Endothelial cell of umbilical vein (primary cell): ENCODE results near the gene AP2B1. TPM values are rescaled to one million over a fixed set of nuclear protein-coding genes. Genes with fewer than 3 reads are reported as not detected.
A peak's percentile ranks its signal among the peaks of the same experiment; 100 is the strongest.

Source experiments
- BruUV-seq: library from RNA; stranded (reverse); fragments of 400-500 nt; replicated peaks from 2 replicates; lab custom pipeline; 2021; lab: Mats Ljungman, UMichigan
- CTCF ChIA-PET: fragments of 300-600, 350-600 bp; sonication (Branson Sonifier 250); formaldehyde crosslinking; loops from one replicate; lab custom pipeline; 2021; ENCODE audit warnings: antibody characterized with exemption, inconsistent platforms; lab: Charles Lee
- POLR2A ChIA-PET: fragments of 300-600, 350-600 bp; sonication (Branson Sonifier 250); formaldehyde crosslinking; loops from one replicate; lab custom pipeline; 2021; ENCODE audit warnings: antibody characterized with exemption, inconsistent platforms; lab: Charles Lee
- DNase-seq: peaks from one replicate; pipeline ENCODE4 v3.0.0-alpha.2; 2011; ENCODE audit warnings: low read depth, low spot score
- FAIRE-seq: peaks from 2 replicates; lab custom pipeline; 2011; peaks lifted over from hg19 to GRCh38; lab: Jason Lieb, UNC
- H2AFZ ChIP-seq: 2 replicates; pipeline ENCODE4 v1.6.0; 2012; ENCODE audit warnings: low read depth, low read length, control low read depth, inconsistent platforms
- H3K27ac ChIP-seq: 2 replicates; pipeline ENCODE4 v1.5.1; 2011; ENCODE audit warnings: low read depth, mild to moderate bottlenecking, control low read depth, low read length, moderate library complexity; ENCODE audit not compliant: insufficient read depth
- H3K27me3 ChIP-seq, 2 experiments: 2 replicates each; pipeline versions ENCODE4 v1.6.0 to v1.6.1; 2011; ENCODE audit warnings: low read length in 2 of 2, mixed read lengths in 1 of 2; ENCODE audit not compliant: control insufficient read depth in 2 of 2, insufficient read depth in 2 of 2
- H3K36me3 ChIP-seq, 2 experiments: 2 replicates in 1 of 2; 3 replicates in 1 of 2; pipeline ENCODE4 v1.5.1; 2011; ENCODE audit warnings: low read length in 2 of 2, mild to moderate bottlenecking in 1 of 2, moderate library complexity in 1 of 2; ENCODE audit not compliant: control insufficient read depth in 2 of 2, insufficient read depth in 2 of 2; ENCODE audit errors: extremely low read depth in 1 of 2
- H3K4me1 ChIP-seq: 3 replicates; pipeline ENCODE4 v1.5.1; 2011; ENCODE audit warnings: mild to moderate bottlenecking, low read length; ENCODE audit not compliant: control insufficient read depth, insufficient read depth; ENCODE audit errors: extremely low read depth
- H3K4me2 ChIP-seq: 2 replicates; pipeline ENCODE4 v1.6.1; 2011; ENCODE audit warnings: low read length, control low read depth, mixed read lengths; ENCODE audit not compliant: insufficient read depth
- H3K4me3 ChIP-seq, 3 experiments: fragments of 200-600 bp in 1 of 3; sonication (generic), shearing (Covaris generic) in 1 of 3; replicated peaks in 1 of 3; 2 replicates each; pipeline ENCODE4 v1.5.1; 2011 to 2016; ENCODE audit warnings: control low read depth in 3 of 3, low read length in 3 of 3, mild to moderate bottlenecking in 2 of 3, inconsistent platforms in 1 of 3, low read depth in 1 of 3, moderate library complexity in 1 of 3; ENCODE audit not compliant: insufficient read depth in 1 of 3
- H3K79me2 ChIP-seq: 2 replicates; pipeline ENCODE4 v1.6.0; 2012; ENCODE audit warnings: low read length, inconsistent platforms; ENCODE audit not compliant: control insufficient read depth, insufficient read depth
- H3K9ac ChIP-seq: replicated peaks from 2 replicates; pipeline ENCODE3; 2011; ENCODE audit warnings: low read length, control low read depth; ENCODE audit not compliant: insufficient read depth; ENCODE audit errors: extremely low read depth
- H3K9me1 ChIP-seq: replicated peaks from 3 replicates; pipeline ENCODE4 v1.6.0; 2011; ENCODE audit warnings: mild to moderate bottlenecking, low read length; ENCODE audit not compliant: control insufficient read depth, insufficient read depth; ENCODE audit errors: extremely low read depth
- H3K9me3 ChIP-seq: replicated peaks from 2 replicates; pipeline ENCODE4 v1.5.1; 2012; ENCODE audit warnings: low read length, inconsistent platforms; ENCODE audit not compliant: control insufficient read depth, insufficient read depth
- H4K20me1 ChIP-seq: replicated peaks from 2 replicates; pipeline ENCODE3; 2011; ENCODE audit warnings: mild to moderate bottlenecking, low read length; ENCODE audit not compliant: control insufficient read depth, insufficient read depth; ENCODE audit errors: extremely low read depth
- FOS ChIP-seq: IDR thresholded peaks from 2 replicates; pipeline ENCODE4 v1.6.1; 2011; ENCODE audit warnings: mild to moderate bottlenecking, low read length, moderate library complexity, borderline replicate concordance; ENCODE audit not compliant: insufficient read depth
- POLR2A ChIP-seq: IDR thresholded peaks from 2 replicates; pipeline ENCODE4 v1.6.1; 2012; ENCODE audit warnings: low read depth, mild to moderate bottlenecking, control low read depth, low read length
- POLR2AphosphoS5 ChIP-seq: IDR thresholded peaks from 2 replicates; pipeline ENCODE4 v1.6.1; 2012; ENCODE audit warnings: low read depth, mild to moderate bottlenecking, control low read depth, low read length, moderate library complexity; ENCODE audit not compliant: insufficient read depth
- dilution Hi-C: fragments of 300-500 bp; cut with MboI; formaldehyde crosslinking; loops from one replicate; pipeline ENCODE4 v1.15.0; 2019; ENCODE audit warnings: low sequenced_read_pairs; ENCODE audit not compliant: extremely low pct_ligation_motif_present
- intact Hi-C: fragments of 100-400 bp; cut with micrococcal nuclease; formaldehyde crosslinking; loops from one replicate; pipeline ENCODE4 v1.10.0; 2022
- polyA plus RNA-seq, 4 experiments: library from polyadenylated mRNA; depleted of rRNA in 3 of 4; stranded (reverse) in 3 of 4; unstranded in 1 of 4; fragments of >200 nt; gene quantifications; 2 replicates each; pipeline versions ENCODE4 v1.2.1 to v1.2.3, GENCODE V29; 2011 to 2012; ENCODE audit warnings: missing spikeins in 1 of 4
- total RNA-seq: library from RNA; stranded (reverse); gene quantifications from 2 replicates; pipeline ENCODE4 v1.2.3, GENCODE V29; 2021
- TF ChIP-seq, protein P1 (sequence below), 2 donors: IDR thresholded peaks; 1 replicate in 1 of 2; 2 replicates in 1 of 2; pipeline ENCODE4 v1.5.1; 2011; ENCODE audit warnings: low read length in 2 of 2, mild to moderate bottlenecking in 2 of 2, moderate library complexity in 2 of 2, control low read depth in 1 of 2, inconsistent platforms in 1 of 2, low read depth in 1 of 2; ENCODE audit not compliant: insufficient read depth in 1 of 2; ENCODE audit errors: extremely low read depth in 1 of 2

The AP2B1 gene
- total and polyA plus RNA-seq, 2 donors (not counting 3 experiments of a cell fraction or from before 2014, with no cell fraction given), result 106 to 198 TPM

DNA sequence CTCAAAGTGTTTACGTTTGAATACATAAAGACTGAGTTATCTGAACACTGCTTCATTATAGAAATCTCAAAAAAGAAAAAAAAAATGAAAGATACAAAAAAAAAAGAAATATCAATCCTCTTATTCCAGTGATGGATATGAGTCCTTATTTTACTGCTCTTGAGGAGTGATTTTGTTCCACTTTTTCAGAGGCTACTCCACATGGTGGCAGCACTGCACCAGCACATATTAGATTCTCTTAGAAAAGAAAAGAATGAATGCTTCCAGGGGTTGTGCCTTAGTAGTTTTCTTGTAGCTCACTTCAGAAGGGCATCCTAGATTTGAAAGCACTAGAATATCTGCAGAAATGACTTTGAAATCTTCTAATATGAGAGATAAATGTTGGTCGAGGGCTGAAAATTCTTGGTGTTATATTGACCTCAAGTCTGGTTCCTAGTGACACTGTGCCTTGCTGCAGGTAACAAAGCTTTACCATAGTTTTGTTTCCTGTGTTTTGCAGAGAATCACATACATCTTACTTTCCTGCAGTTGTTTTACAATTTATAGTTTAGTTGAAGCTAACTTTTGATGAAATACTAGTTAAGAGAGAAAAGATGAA, 25.9 kb downstream of the AP2B1 start:
- POLR2A ChIA-PET, result interaction anchor here (0.6 to 1.1 kb wide), 2 partner anchors 22 to 134 kb away, joined by 3 to 6 read pairs; no protein-coding TSS in a partner anchor
- no peak for FAIRE-seq
- H3K4me2 ChIP-seq, result no peak overlapping the region
- H3K9me3 ChIP-seq, result no peaks in the 10 kb centered on the region
- no peaks in the 10 kb centered on the region for H3K9me1 ChIP-seq
- no peaks in the 10 kb centered on the region for H4K20me1 ChIP-seq
- no peak overlapping the region for H3K27ac ChIP-seq
- no TSS peak for BruUV-seq
- H3K4me1 ChIP-seq, result peaks cover 5% of the 10 kb centered on the region
- peaks cover 3 to 19% of the 10 kb centered on the region in 2 experiments for H3K36me3 ChIP-seq
- peak; percentile 71 for DNase-seq
- peaks cover 21% of the 10 kb centered on the region for H3K79me2 ChIP-seq
- H2AFZ ChIP-seq, result no peak overlapping the region
- intact Hi-C loops, result loop anchor here (1.0 to 2.0 kb wide), 3 partner anchors 18 to 192 kb away; no protein-coding TSS in a partner anchor
- no peaks in the 10 kb centered on the region for H3K27me3 ChIP-seq
- no peak overlapping the region for H3K9ac ChIP-seq
- dilution Hi-C loops, result loop anchor here (25.0 kb wide), 1 partner anchor 124 kb away; the partner anchor contains the start of gene RASL10B
- no peak overlapping the region for H3K4me3 ChIP-seq
- no peak for TF ChIP-seq POLR2A
- no peak for TF ChIP-seq POLR2AphosphoS5
- no peak for TF ChIP-seq FOS
- TF ChIP-seq, protein P1, sequence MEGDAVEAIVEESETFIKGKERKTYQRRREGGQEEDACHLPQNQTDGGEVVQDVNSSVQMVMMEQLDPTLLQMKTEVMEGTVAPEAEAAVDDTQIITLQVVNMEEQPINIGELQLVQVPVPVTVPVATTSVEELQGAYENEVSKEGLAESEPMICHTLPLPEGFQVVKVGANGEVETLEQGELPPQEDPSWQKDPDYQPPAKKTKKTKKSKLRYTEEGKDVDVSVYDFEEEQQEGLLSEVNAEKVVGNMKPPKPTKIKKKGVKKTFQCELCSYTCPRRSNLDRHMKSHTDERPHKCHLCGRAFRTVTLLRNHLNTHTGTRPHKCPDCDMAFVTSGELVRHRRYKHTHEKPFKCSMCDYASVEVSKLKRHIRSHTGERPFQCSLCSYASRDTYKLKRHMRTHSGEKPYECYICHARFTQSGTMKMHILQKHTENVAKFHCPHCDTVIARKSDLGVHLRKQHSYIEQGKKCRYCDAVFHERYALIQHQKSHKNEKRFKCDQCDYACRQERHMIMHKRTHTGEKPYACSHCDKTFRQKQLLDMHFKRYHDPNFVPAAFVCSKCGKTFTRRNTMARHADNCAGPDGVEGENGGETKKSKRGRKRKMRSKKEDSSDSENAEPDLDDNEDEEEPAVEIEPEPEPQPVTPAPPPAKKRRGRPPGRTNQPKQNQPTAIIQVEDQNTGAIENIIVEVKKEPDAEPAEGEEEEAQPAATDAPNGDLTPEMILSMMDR (IDR thresholded peaks at IDR 0.05; ENCODE audit: extremely low read depth in 1 of 2, insufficient read depth in 1 of 2, low read depth in 1 of 2, low read length in 2 of 2), result peak; percentile 53 to 57
- CTCF ChIA-PET, result interaction anchor here (0.6 to 7.8 kb wide), 40 partner anchors 8 to 443 kb away, joined by 3 to 270 read pairs (median 4); partner anchors contain the start of genes AP2B1, RASL10B and TAF15
